Endometrium (tissue), 2 donors: ENCODE data around the gene HSPD1.

Source experiments
- FAIRE-seq: peaks from 2 replicates; lab custom pipeline; 2012; peaks lifted over from hg19 to GRCh38; lab: Jason Lieb, UNC
- donor health status: control.
- donor health status: control.

The HSPD1 gene

GRCh38 chr2:197499594-197500502 lies at the start of gene HSPD1, which contains the start of gene HSPE1:
Gene HSPD1 (minus strand): TSS chr2:197499840. CDS start chr2:197498848, 992 bp downstream.
Gene HSPE1 (plus strand): TSS chr2:197500379. CDS start chr2:197500437, 58 bp downstream.
- peak; percentile 87 for FAIRE-seq

GRCh38 chr2:197548582-197548981 lies 48.9 kb upstream of the HSPD1 start:
- FAIRE-seq: no peak

- FAIRE-seq: no peak
Observed at GRCh38 chr2:197547163-197547900, 47.7 kb upstream of the HSPD1 start.

- FAIRE-seq: no peak
Observed at GRCh38 chr2:197543206-197543605, 43.6 kb upstream of the HSPD1 start.

GRCh38 chr2:197539734-197540133 lies 40.1 kb upstream of the HSPD1 start:
- FAIRE-seq: no peak

GRCh38 chr2:197538412-197538811 lies 38.8 kb upstream of the HSPD1 start:
- FAIRE-seq: no peak

- FAIRE-seq: no peak
Observed at GRCh38 chr2:197517150-197517549, 17.5 kb upstream of the HSPD1 start.

- FAIRE-seq: no peak
Observed at GRCh38 chr2:197516393-197516761, 16.7 kb upstream of the HSPD1 start.

GRCh38 chr2:197515739-197516392 lies 16.2 kb upstream of the HSPD1 start, which contains the start of gene MOB4:
Gene MOB4 (plus strand): TSS chr2:197516066. CDS start chr2:197516087, 21 bp downstream.
- peak; percentile 78 for FAIRE-seq

- no peak for FAIRE-seq
Observed at GRCh38 chr2:197515315-197515738, 15.7 kb upstream of the HSPD1 start.

GRCh38 chr2:197514754-197515153 lies 15.1 kb upstream of the HSPD1 start:
- FAIRE-seq: no peak

- FAIRE-seq: no peak
Observed at GRCh38 chr2:197513915-197514314, 14.3 kb upstream of the HSPD1 start.

GRCh38 chr2:197506658-197507057 lies 7.0 kb upstream of the HSPD1 start:
- FAIRE-seq: no peak

GRCh38 chr2:197504512-197504911 lies 4.9 kb upstream of the HSPD1 start:
- no peak for FAIRE-seq

GRCh38 chr2:197504000-197504399 lies 4.4 kb upstream of the HSPD1 start:
- no peak for FAIRE-seq

- FAIRE-seq: no peak
Observed at GRCh38 chr2:197502685-197503084, 3.0 kb upstream of the HSPD1 start.

GRCh38 chr2:197502201-197502600 lies 2.6 kb upstream of the HSPD1 start:
- no peak for FAIRE-seq

- no peak for FAIRE-seq
Observed at GRCh38 chr2:197500503-197501131, 977 bp upstream of the HSPD1 start.

- no peak for FAIRE-seq
Observed at GRCh38 chr2:197498937-197499593, 575 bp downstream of the HSPD1 start.

- FAIRE-seq: no peak
Observed at GRCh38 chr2:197498235-197498936, 1.3 kb downstream of the HSPD1 start.

GRCh38 chr2:197497326-197497725 lies 2.3 kb downstream of the HSPD1 start:
- FAIRE-seq: no peak
